ENCODE results near the gene ARRDC4.

The ARRDC4 gene

GRCh38 chr15:97947465-97948260 lies 12.8 kb upstream of the ARRDC4 start:
- Mint-ChIP-seq H3K9me3 (no peaks in the 10 kb centered on the region), H3K4me1 (no peaks in the 10 kb centered on the region), H3K27me3 (ENCODE audit: low read depth, poor library complexity) (peaks cover 7% of the 10 kb centered on the region), H3K36me3 (ENCODE audit: low read depth) (no peaks in the 10 kb centered on the region), H3K27ac (no peak overlapping the region), H3K4me3 (no peak overlapping the region)
- DNase-seq: no peak
- TF ChIP-seq CTCF (IDR thresholded peaks at IDR 0.05): no peak

- H3K36me3 Mint-ChIP-seq (ENCODE audit: low read depth): no peaks in the 10 kb centered on the region
- TF ChIP-seq CTCF (IDR thresholded peaks at IDR 0.05): no peak
- DNase-seq: no peak
- peaks cover 12% of the 10 kb centered on the region for H3K9me3 Mint-ChIP-seq
- H3K4me3 Mint-ChIP-seq: no peak overlapping the region
- H3K4me1 Mint-ChIP-seq: no peaks in the 10 kb centered on the region
- H3K27ac Mint-ChIP-seq: no peak overlapping the region
- peaks cover 13% of the 10 kb centered on the region for H3K27me3 Mint-ChIP-seq (ENCODE audit: low read depth, poor library complexity)
Observed at GRCh38 chr15:97953254-97953653, 7.2 kb upstream of the ARRDC4 start.

GRCh38 chr15:97953748-97954147 lies 6.8 kb upstream of the ARRDC4 start:
- peaks cover 13% of the 10 kb centered on the region for H3K27me3 Mint-ChIP-seq (ENCODE audit: low read depth, poor library complexity)
- no peak for DNase-seq
- H3K4me1 Mint-ChIP-seq: no peaks in the 10 kb centered on the region
- no peak for TF ChIP-seq CTCF (IDR thresholded peaks at IDR 0.05)
- H3K4me3 Mint-ChIP-seq: no peak overlapping the region
- peaks cover 12% of the 10 kb centered on the region for H3K9me3 Mint-ChIP-seq
- H3K27ac Mint-ChIP-seq: no peak overlapping the region
- H3K36me3 Mint-ChIP-seq (ENCODE audit: low read depth): no peaks in the 10 kb centered on the region

GRCh38 chr15:97955035-97955434 lies 5.5 kb upstream of the ARRDC4 start:
- no peak overlapping the region for H3K27ac Mint-ChIP-seq
- TF ChIP-seq CTCF (IDR thresholded peaks at IDR 0.05): no peak
- H3K27me3 Mint-ChIP-seq (ENCODE audit: low read depth, poor library complexity): peaks cover 13% of the 10 kb centered on the region
- H3K36me3 Mint-ChIP-seq (ENCODE audit: low read depth): no peaks in the 10 kb centered on the region
- DNase-seq: no peak
- peaks cover 12% of the 10 kb centered on the region for H3K4me1 Mint-ChIP-seq
- H3K9me3 Mint-ChIP-seq: peaks cover 12% of the 10 kb centered on the region
- no peak overlapping the region for H3K4me3 Mint-ChIP-seq

- peaks cover 13% of the 10 kb centered on the region for H3K27me3 Mint-ChIP-seq (ENCODE audit: low read depth, poor library complexity)
- no peak for DNase-seq
- no peaks in the 10 kb centered on the region for H3K36me3 Mint-ChIP-seq (ENCODE audit: low read depth)
- TF ChIP-seq CTCF (IDR thresholded peaks at IDR 0.05): no peak
- peaks cover 13% of the 10 kb centered on the region for H3K4me1 Mint-ChIP-seq
- H3K4me3 Mint-ChIP-seq: no peak overlapping the region
- no peak overlapping the region for H3K27ac Mint-ChIP-seq
- peaks cover 12% of the 10 kb centered on the region for H3K9me3 Mint-ChIP-seq
Observed at GRCh38 chr15:97955529-97955928, 5.0 kb upstream of the ARRDC4 start.
